Liver (tissue), 9 donors: ENCODE results near the gene C7. TPM values are rescaled to one million over a fixed set of nuclear protein-coding genes. Genes with fewer than 3 reads are reported as not detected.

ENCODE experiments used
- DNase-seq: peaks from one replicate; pipeline ENCODE4 v3.0.0-alpha.2; 2017; ENCODE audit warnings: low spot score
- H3K27ac ChIP-seq, 2 donors: one replicate each; pipeline ENCODE4 v1.7.0; 2013; ENCODE audit warnings: inconsistent platforms in 2 of 2, low read length in 2 of 2, control low read depth in 1 of 2, low read depth in 1 of 2, mild to moderate bottlenecking in 1 of 2
- H3K27me3 ChIP-seq, 4 donors: one replicate each; pipeline versions ENCODE4 v1.6.1 to v1.7.0; 2013; ENCODE audit warnings: low read length in 3 of 4, inconsistent platforms in 1 of 4, mild to moderate bottlenecking in 1 of 4, moderate library complexity in 1 of 4; ENCODE audit not compliant: control insufficient read depth in 4 of 4, insufficient read depth in 4 of 4
- H3K36me3 ChIP-seq, 4 donors: one replicate each; pipeline versions ENCODE4 v1.6.1 to v1.7.0; 2013; ENCODE audit warnings: low read length in 3 of 4, mild to moderate bottlenecking in 3 of 4, low read depth in 1 of 4, moderate library complexity in 1 of 4; ENCODE audit not compliant: control insufficient read depth in 4 of 4, insufficient read depth in 3 of 4
- H3K4me1 ChIP-seq, 4 donors: one replicate each; pipeline versions ENCODE4 v1.6.1 to v1.7.0; 2013; ENCODE audit warnings: low read length in 3 of 4, mild to moderate bottlenecking in 3 of 4, moderate library complexity in 1 of 4; ENCODE audit not compliant: control insufficient read depth in 4 of 4, insufficient read depth in 4 of 4
- H3K4me3 ChIP-seq, 3 donors: one replicate each; pipeline versions ENCODE4 v1.6.1 to v1.7.0; 2013; ENCODE audit warnings: low read length in 3 of 3, control low read depth in 1 of 3, low read depth in 1 of 3, mild to moderate bottlenecking in 1 of 3
- H3K9ac ChIP-seq, 2 donors: one replicate each; pipeline ENCODE4 v1.7.0; 2013; ENCODE audit warnings: low read length in 2 of 2, mild to moderate bottlenecking in 2 of 2, moderate library complexity in 2 of 2, control low read depth in 1 of 2, low read depth in 1 of 2
- H3K9me3 ChIP-seq, 4 donors: one replicate each; pipeline versions ENCODE4 v1.6.1 to v1.7.0; 2013; ENCODE audit warnings: low read length in 3 of 4; ENCODE audit not compliant: control insufficient read depth in 4 of 4
- ATF3 ChIP-seq: IDR thresholded peaks from 2 replicates; pipeline ENCODE4 v1.6.1; 2016; ENCODE audit warnings: antibody characterized with exemption
- EGR1 ChIP-seq, 2 donors: IDR thresholded peaks; 2 replicates each; pipeline ENCODE4 v1.6.1; 2016 to 2018; ENCODE audit warnings: antibody characterized with exemption in 2 of 2, low read depth in 2 of 2
- FOXA1 ChIP-seq: IDR thresholded peaks from 2 replicates; pipeline ENCODE4 v1.6.1; 2016; ENCODE audit warnings: antibody characterized with exemption
- FOXA2 ChIP-seq: IDR thresholded peaks from 2 replicates; pipeline ENCODE4 v1.6.1; 2016; ENCODE audit warnings: antibody characterized with exemption
- GABPA ChIP-seq, 2 donors: IDR thresholded peaks in 1 of 2; conservative IDR thresholded peaks in 1 of 2; 2 replicates each; pipeline ENCODE4 v1.6.1; 2016; ENCODE audit warnings: antibody characterized with exemption in 2 of 2, mild to moderate bottlenecking in 1 of 2, moderate library complexity in 1 of 2
- HNF4A ChIP-seq, 2 donors: conservative IDR thresholded peaks; 2 replicates each; pipeline ENCODE4 v1.6.1; 2016; ENCODE audit warnings: antibody characterized with exemption in 2 of 2, mild to moderate bottlenecking in 2 of 2
- HNF4G ChIP-seq: IDR thresholded peaks from 2 replicates; pipeline ENCODE4 v1.6.1; 2016; ENCODE audit warnings: antibody characterized with exemption
- JUND ChIP-seq, 2 donors: IDR thresholded peaks; 2 replicates each; pipeline ENCODE4 v1.6.1; 2016; ENCODE audit warnings: antibody characterized with exemption in 2 of 2
- NR2F2 ChIP-seq: IDR thresholded peaks from 2 replicates; pipeline ENCODE4 v1.6.1; 2016; ENCODE audit warnings: antibody characterized with exemption
- RAD21 ChIP-seq, 2 donors: IDR thresholded peaks; 2 replicates each; pipeline ENCODE4 v1.6.1; 2016; ENCODE audit warnings: antibody characterized with exemption in 2 of 2, mild to moderate bottlenecking in 2 of 2
- RXRA ChIP-seq, 2 donors: IDR thresholded peaks; 2 replicates each; pipeline ENCODE4 v1.6.1; 2017 to 2018; ENCODE audit warnings: antibody characterized with exemption in 2 of 2, mild to moderate bottlenecking in 1 of 2
- SP1 ChIP-seq: IDR thresholded peaks from 2 replicates; pipeline ENCODE4 v1.6.1; 2018; ENCODE audit warnings: antibody characterized with exemption, mild to moderate bottlenecking
- TAF1 ChIP-seq: conservative IDR thresholded peaks from 2 replicates; pipeline ENCODE4 v1.6.1; 2016; ENCODE audit warnings: antibody characterized with exemption, mild to moderate bottlenecking
- YY1 ChIP-seq: IDR thresholded peaks from 2 replicates; pipeline ENCODE4 v1.6.1; 2016; ENCODE audit warnings: antibody characterized with exemption, mild to moderate bottlenecking
- WGBS: extraction: QIAGEN DNeasy Blood & Tissue Kit; methylation state at CpG from one replicate; pipeline ENCODE4 v1.1.7; 2013; 5-methylcytosine and 5-hydroxymethylcytosine counted together
- polyA plus RNA-seq, 2 donors: library from polyadenylated mRNA; stranded (reverse) in 1 of 2; unstranded in 1 of 2; fragments of 200-250 nt in 1 of 2; fragments of >200 nt in 1 of 2; fragmentation: Nextera tagmentation in 1 of 2; extraction: Ambion mirVana in 1 of 2; gene quantifications; one replicate each; pipeline versions ENCODE4 v1.2.1 to v1.2.3, GENCODE V29; 2013 to 2015
- total RNA-seq, 2 donors: library from RNA; depleted of rRNA; stranded (reverse); fragments of >200 nt; gene quantifications; one replicate each; pipeline ENCODE4 v1.2.3, GENCODE V29; 2014
- TF ChIP-seq, protein P1 (sequence below): fragments of 150-350 bp; IDR thresholded peaks from 2 replicates; pipeline ENCODE4 v1.5.1; 2017; ENCODE audit warnings: improper control_type of control experiment, low read depth, low read length; ENCODE audit not compliant: missing input control
- TF ChIP-seq, protein P2 (sequence below): IDR thresholded peaks from 2 replicates; pipeline ENCODE4 v1.6.1; 2016; ENCODE audit warnings: antibody characterized with exemption, mild to moderate bottlenecking
- TF ChIP-seq, protein P3 (sequence below): IDR thresholded peaks from 2 replicates; pipeline ENCODE4 v1.6.1; 2016; ENCODE audit warnings: antibody characterized with exemption
- TF ChIP-seq, protein P4 (sequence below): IDR thresholded peaks from 2 replicates; pipeline ENCODE4 v1.6.1; 2016; ENCODE audit warnings: antibody characterized with exemption
- donor health status: healthy.
- donor health status: healthy.
- donor health status: healthy.
- donor health status: healthy.
- donor health status: healthy.

Gene C7
- total and polyA plus RNA-seq, 4 donors, result 25.5 to 268 (median 110) TPM

DNA sequence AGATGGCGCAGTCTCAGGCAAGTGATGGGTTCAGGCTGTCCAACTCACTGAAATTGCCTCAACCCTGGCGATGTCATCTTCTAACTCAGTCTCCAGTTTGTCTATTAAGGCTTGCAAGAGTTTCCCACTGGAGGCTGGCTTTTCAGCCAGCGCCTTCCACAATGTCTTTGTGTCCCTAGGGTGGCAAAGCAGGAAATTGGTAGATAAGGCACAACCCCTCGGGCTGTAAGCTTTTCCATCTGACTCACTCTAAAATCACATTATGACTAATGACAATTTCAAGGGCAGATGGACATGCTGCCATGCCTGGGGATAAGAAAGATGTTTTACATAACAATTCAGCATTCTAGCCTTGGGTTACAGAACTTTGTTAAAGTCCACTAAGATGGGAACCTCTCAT, 99.9 kb downstream of the C7 start:
- Histone ChIP-seq H3K4me3 (no peak overlapping the region), H3K27ac (no peak overlapping the region), H3K4me1 (peaks cover 0 to 16% (median 4%) of the 10 kb centered on the region in 4 donors), H3K27me3 (no peaks in the 10 kb centered on the region), H3K36me3 (no peaks in the 10 kb centered on the region), H3K9me3 (no peaks in the 10 kb centered on the region), H3K9ac (no peak overlapping the region)
- DNase-seq, result no peak
- TF ChIP-seq ATF3, result no peak
- TF ChIP-seq EGR1 (IDR thresholded peaks at IDR 0.05; ENCODE audit: low read depth in 2 of 2), result no peak
- no peak for TF ChIP-seq TAF1
- TF ChIP-seq GABPA (IDR thresholded peaks at IDR 0.05 in 1 of 2, conservative IDR thresholded peaks at IDR 0.05 in 1 of 2), result no peak
- TF ChIP-seq JUND (IDR thresholded peaks at IDR 0.05), result no peak
- TF ChIP-seq, protein P1, sequence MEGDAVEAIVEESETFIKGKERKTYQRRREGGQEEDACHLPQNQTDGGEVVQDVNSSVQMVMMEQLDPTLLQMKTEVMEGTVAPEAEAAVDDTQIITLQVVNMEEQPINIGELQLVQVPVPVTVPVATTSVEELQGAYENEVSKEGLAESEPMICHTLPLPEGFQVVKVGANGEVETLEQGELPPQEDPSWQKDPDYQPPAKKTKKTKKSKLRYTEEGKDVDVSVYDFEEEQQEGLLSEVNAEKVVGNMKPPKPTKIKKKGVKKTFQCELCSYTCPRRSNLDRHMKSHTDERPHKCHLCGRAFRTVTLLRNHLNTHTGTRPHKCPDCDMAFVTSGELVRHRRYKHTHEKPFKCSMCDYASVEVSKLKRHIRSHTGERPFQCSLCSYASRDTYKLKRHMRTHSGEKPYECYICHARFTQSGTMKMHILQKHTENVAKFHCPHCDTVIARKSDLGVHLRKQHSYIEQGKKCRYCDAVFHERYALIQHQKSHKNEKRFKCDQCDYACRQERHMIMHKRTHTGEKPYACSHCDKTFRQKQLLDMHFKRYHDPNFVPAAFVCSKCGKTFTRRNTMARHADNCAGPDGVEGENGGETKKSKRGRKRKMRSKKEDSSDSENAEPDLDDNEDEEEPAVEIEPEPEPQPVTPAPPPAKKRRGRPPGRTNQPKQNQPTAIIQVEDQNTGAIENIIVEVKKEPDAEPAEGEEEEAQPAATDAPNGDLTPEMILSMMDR, result no peak
- TF ChIP-seq, protein P2, sequence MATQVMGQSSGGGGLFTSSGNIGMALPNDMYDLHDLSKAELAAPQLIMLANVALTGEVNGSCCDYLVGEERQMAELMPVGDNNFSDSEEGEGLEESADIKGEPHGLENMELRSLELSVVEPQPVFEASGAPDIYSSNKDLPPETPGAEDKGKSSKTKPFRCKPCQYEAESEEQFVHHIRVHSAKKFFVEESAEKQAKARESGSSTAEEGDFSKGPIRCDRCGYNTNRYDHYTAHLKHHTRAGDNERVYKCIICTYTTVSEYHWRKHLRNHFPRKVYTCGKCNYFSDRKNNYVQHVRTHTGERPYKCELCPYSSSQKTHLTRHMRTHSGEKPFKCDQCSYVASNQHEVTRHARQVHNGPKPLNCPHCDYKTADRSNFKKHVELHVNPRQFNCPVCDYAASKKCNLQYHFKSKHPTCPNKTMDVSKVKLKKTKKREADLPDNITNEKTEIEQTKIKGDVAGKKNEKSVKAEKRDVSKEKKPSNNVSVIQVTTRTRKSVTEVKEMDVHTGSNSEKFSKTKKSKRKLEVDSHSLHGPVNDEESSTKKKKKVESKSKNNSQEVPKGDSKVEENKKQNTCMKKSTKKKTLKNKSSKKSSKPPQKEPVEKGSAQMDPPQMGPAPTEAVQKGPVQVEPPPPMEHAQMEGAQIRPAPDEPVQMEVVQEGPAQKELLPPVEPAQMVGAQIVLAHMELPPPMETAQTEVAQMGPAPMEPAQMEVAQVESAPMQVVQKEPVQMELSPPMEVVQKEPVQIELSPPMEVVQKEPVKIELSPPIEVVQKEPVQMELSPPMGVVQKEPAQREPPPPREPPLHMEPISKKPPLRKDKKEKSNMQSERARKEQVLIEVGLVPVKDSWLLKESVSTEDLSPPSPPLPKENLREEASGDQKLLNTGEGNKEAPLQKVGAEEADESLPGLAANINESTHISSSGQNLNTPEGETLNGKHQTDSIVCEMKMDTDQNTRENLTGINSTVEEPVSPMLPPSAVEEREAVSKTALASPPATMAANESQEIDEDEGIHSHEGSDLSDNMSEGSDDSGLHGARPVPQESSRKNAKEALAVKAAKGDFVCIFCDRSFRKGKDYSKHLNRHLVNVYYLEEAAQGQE, result no peak
- no peak for TF ChIP-seq RAD21 (IDR thresholded peaks at IDR 0.05)
- no peak for TF ChIP-seq SP1
- TF ChIP-seq YY1, result no peak
- no peak for TF ChIP-seq HNF4A (conservative IDR thresholded peaks at IDR 0.05)
- no peak for TF ChIP-seq FOXA2
- TF ChIP-seq FOXA1, result no peak
- TF ChIP-seq, protein P3, sequence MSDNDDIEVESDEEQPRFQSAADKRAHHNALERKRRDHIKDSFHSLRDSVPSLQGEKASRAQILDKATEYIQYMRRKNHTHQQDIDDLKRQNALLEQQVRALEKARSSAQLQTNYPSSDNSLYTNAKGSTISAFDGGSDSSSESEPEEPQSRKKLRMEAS, result no peak
- TF ChIP-seq, protein P4, sequence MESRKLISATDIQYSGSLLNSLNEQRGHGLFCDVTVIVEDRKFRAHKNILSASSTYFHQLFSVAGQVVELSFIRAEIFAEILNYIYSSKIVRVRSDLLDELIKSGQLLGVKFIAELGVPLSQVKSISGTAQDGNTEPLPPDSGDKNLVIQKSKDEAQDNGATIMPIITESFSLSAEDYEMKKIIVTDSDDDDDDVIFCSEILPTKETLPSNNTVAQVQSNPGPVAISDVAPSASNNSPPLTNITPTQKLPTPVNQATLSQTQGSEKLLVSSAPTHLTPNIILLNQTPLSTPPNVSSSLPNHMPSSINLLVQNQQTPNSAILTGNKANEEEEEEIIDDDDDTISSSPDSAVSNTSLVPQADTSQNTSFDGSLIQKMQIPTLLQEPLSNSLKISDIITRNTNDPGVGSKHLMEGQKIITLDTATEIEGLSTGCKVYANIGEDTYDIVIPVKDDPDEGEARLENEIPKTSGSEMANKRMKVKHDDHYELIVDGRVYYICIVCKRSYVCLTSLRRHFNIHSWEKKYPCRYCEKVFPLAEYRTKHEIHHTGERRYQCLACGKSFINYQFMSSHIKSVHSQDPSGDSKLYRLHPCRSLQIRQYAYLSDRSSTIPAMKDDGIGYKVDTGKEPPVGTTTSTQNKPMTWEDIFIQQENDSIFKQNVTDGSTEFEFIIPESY, result no peak
- TF ChIP-seq HNF4G, result no peak
- no peak for TF ChIP-seq RXRA (IDR thresholded peaks at IDR 0.05)
- TF ChIP-seq NR2F2, result no peak
- WGBS, result 87% methylated on average over 4 of the region's 4 CpGs
